ENCODE results near the gene PRR14L.

DNA sequence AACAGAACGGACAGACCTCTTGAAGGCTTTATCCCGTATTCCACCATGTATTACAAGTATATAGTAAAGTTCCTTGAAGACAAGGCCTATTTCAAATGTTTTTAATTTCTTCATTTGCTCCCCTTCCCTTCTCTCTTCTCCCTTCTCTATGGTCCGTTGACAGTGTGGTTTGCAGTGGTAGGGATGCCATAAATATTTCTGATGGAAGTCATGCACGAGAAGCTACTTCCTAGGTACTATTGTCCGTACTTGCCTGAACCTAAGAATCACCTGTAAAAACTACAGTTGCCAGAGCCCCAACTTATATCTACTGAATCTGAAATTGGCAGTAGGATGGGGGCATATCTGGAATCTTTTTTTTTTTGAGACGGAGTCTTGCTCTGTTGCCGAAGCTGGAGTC is 90.7 kb downstream of the PRR14L start:
- TF ChIP-seq, protein P1, sequence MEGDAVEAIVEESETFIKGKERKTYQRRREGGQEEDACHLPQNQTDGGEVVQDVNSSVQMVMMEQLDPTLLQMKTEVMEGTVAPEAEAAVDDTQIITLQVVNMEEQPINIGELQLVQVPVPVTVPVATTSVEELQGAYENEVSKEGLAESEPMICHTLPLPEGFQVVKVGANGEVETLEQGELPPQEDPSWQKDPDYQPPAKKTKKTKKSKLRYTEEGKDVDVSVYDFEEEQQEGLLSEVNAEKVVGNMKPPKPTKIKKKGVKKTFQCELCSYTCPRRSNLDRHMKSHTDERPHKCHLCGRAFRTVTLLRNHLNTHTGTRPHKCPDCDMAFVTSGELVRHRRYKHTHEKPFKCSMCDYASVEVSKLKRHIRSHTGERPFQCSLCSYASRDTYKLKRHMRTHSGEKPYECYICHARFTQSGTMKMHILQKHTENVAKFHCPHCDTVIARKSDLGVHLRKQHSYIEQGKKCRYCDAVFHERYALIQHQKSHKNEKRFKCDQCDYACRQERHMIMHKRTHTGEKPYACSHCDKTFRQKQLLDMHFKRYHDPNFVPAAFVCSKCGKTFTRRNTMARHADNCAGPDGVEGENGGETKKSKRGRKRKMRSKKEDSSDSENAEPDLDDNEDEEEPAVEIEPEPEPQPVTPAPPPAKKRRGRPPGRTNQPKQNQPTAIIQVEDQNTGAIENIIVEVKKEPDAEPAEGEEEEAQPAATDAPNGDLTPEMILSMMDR (IDR thresholded peaks at IDR 0.05; ENCODE audit: low read depth, low read length, missing input control), result no peak
- TF ChIP-seq RXRA (IDR thresholded peaks at IDR 0.05), result no peak
